ENCODE measurements around the gene CHAT.

Gene CHAT

GRCh38 chr10:49593998-49594397 lies 19.8 kb upstream of the CHAT start:
- Histone ChIP-seq H3K4me3 (ENCODE audit: severe bottlenecking) (no peak overlapping the region), H3K36me3 (ENCODE audit: low read depth) (no peaks in the 10 kb centered on the region)

DNA sequence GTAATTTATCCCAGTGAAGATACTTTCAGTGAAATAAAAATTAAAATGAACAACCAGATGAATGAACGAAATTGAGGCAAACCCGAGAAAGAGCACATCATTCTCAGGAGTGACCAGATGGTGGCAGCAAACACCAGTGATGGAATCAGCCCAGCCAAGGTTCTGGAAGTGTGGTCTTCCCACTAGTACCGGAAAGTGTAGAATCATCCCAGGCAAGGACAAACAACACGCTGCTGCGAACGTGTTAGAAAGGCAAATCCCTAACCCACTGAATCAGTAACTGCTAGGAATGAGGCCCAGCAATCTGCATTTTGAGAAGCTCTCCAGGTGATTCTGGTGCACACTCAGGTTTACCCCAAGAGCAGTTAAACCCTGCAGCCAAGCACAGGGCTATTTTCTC lies 19.2 kb upstream of the CHAT start:
- Histone ChIP-seq H3K4me1 (ENCODE audit: insufficient read depth, poor library complexity, severe bottlenecking) (no peaks in the 10 kb centered on the region), H3K4me3 (ENCODE audit: severe bottlenecking) (no peak overlapping the region), H3K36me3 (ENCODE audit: low read depth) (no peaks in the 10 kb centered on the region), H3K27ac (ENCODE audit: poor library complexity, severe bottlenecking) (peak overlapping the region; percentile 22), H3K27me3 (ENCODE audit: insufficient read depth, poor library complexity, severe bottlenecking) (no peaks in the 10 kb centered on the region), H3K9me3 (ENCODE audit: severe bottlenecking) (no peaks in the 10 kb centered on the region)
- ATAC-seq (ENCODE audit: low read depth) (peak; percentile 62; the same call in 2 of the 3 replicates), DNase-seq (ENCODE audit: low spot score) (no peak)
- TF ChIP-seq CTCF (IDR thresholded peaks at IDR 0.05; ENCODE audit: poor library complexity, severe bottlenecking) = peak; percentile 93

More at GRCh38 chr10:49593998-49594397, 19.8 kb upstream of the CHAT start:
- Histone ChIP-seq H3K27me3 (ENCODE audit: insufficient read depth, poor library complexity, severe bottlenecking) (no peaks in the 10 kb centered on the region), H3K9me3 (ENCODE audit: severe bottlenecking) (no peaks in the 10 kb centered on the region), H3K27ac (ENCODE audit: poor library complexity, severe bottlenecking) (peak overlapping the region; percentile 22), H3K4me1 (ENCODE audit: insufficient read depth, poor library complexity, severe bottlenecking) (no peaks in the 10 kb centered on the region)
- no peak for DNase-seq (ENCODE audit: low spot score)
- no peak for TF ChIP-seq CTCF (IDR thresholded peaks at IDR 0.05; ENCODE audit: poor library complexity, severe bottlenecking)
- ATAC-seq (ENCODE audit: low read depth) = no peak

DNA sequence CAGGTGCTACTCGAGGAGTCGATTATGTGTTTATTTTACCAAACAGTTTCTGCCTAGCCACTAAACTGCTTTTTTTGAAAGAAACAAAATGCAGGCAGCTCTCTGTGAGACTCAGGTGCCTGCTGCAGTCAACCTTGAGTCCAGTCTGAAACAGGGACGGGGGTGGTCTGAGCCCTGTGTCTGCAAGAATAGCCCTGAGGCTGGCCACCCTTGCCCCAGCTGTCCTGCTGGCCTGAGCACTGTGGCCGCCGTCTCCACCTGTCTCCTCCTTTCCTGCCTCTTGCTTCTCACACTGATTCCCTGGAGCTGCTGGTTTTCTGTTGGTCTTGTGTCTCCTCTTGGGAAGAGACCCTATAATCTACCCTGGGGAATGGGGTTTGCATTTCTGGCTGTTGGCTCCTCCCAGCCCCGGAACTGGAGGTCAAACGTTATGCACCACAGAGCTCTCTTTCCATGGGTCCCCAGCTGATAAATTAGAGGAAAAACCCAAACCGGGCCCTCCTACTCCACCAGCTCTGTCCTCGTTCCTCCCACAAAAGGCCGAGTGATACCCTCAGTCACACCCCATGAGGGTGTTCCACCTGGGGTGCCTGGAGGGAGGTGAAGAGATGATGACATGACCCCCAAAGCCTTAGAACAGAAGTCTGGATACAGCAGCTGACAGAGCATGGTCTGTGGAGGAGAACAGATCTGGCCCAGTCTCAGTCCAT lies 18.7 kb upstream of the CHAT start:
- no peaks in the 10 kb centered on the region for H3K36me3 ChIP-seq (ENCODE audit: low read depth)
- no peaks in the 10 kb centered on the region for H3K27me3 ChIP-seq (ENCODE audit: insufficient read depth, poor library complexity, severe bottlenecking)
- TF ChIP-seq CTCF (IDR thresholded peaks at IDR 0.05; ENCODE audit: poor library complexity, severe bottlenecking) = no peak
- no peak overlapping the region for H3K4me3 ChIP-seq (ENCODE audit: severe bottlenecking)
- ATAC-seq (ENCODE audit: low read depth) (no peak), DNase-seq (ENCODE audit: low spot score) (no peak)
- no peak overlapping the region for H3K27ac ChIP-seq (ENCODE audit: poor library complexity, severe bottlenecking)
- H3K4me1 ChIP-seq (ENCODE audit: insufficient read depth, poor library complexity, severe bottlenecking) = no peaks in the 10 kb centered on the region
- H3K9me3 ChIP-seq (ENCODE audit: severe bottlenecking) = no peaks in the 10 kb centered on the region

- TF ChIP-seq CTCF (IDR thresholded peaks at IDR 0.05; ENCODE audit: poor library complexity, severe bottlenecking) = no peak
- DNase-seq (ENCODE audit: low spot score) (no peak), ATAC-seq (ENCODE audit: low read depth) (no peak)
- H3K4me3 ChIP-seq (ENCODE audit: severe bottlenecking) = no peak overlapping the region
- H3K9me3 ChIP-seq (ENCODE audit: severe bottlenecking) = no peaks in the 10 kb centered on the region
- no peaks in the 10 kb centered on the region for H3K36me3 ChIP-seq (ENCODE audit: low read depth)
- H3K27ac ChIP-seq (ENCODE audit: poor library complexity, severe bottlenecking) = no peak overlapping the region
- no peaks in the 10 kb centered on the region for H3K27me3 ChIP-seq (ENCODE audit: insufficient read depth, poor library complexity, severe bottlenecking)
- H3K4me1 ChIP-seq (ENCODE audit: insufficient read depth, poor library complexity, severe bottlenecking) = no peaks in the 10 kb centered on the region
These were observed 17.9 kb upstream of the CHAT start for GRCh38 chr10:49595713-49596492.

GRCh38 chr10:49596493-49596809 lies 17.4 kb upstream of the CHAT start:
- no peak for ATAC-seq (ENCODE audit: low read depth)
- H3K27me3 ChIP-seq (ENCODE audit: insufficient read depth, poor library complexity, severe bottlenecking) = no peaks in the 10 kb centered on the region
- no peaks in the 10 kb centered on the region for H3K9me3 ChIP-seq (ENCODE audit: severe bottlenecking)
- no peak overlapping the region for H3K27ac ChIP-seq (ENCODE audit: poor library complexity, severe bottlenecking)
- peaks cover 2% of the 10 kb centered on the region for H3K4me1 ChIP-seq (ENCODE audit: insufficient read depth, poor library complexity, severe bottlenecking)
- no peak overlapping the region for H3K4me3 ChIP-seq (ENCODE audit: severe bottlenecking)
- H3K36me3 ChIP-seq (ENCODE audit: low read depth) = no peaks in the 10 kb centered on the region
- TF ChIP-seq CTCF (IDR thresholded peaks at IDR 0.05; ENCODE audit: poor library complexity, severe bottlenecking) = no peak
- no peak for DNase-seq (ENCODE audit: low spot score)
